ENCODE measurements around the gene KDM2A. TPM values are rescaled to one million over a fixed set of nuclear protein-coding genes. Genes with fewer than 3 reads are reported as not detected.

KDM2A gene
- total RNA-seq, 1 donor from 2014 or later, result 92.8 TPM

- ATAC-seq (no peak), DNase-seq (ENCODE audit: low spot score) (peak; percentile 54)
- intact Hi-C loops (cut with DNase I), result no loop called here
These were observed 156.7 kb downstream of the KDM2A start for GRCh38 chr11:67275606-67276409.

DNA sequence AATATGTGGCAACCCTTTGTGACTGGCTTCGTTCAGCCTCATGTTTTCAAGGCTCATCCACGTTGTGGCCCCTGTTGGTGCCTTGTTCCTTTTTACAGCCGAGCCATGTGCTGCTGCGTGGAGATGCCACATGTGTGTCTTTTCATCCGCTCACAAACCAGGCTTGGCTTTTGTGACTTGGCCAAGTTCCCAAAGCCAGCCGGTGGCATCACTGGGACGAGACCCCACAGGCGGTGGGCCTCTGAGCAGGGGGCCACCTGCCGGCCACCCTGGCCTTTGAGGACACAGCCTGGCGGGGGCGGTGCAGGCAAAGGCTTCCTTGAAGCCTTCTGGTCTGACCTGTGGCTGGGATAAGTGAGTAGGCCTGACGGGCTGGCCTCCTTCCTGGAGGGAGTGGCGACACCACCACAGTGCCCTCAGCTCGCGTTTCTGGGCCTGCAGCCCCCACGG, 157.7 kb downstream of the KDM2A start:
- intact Hi-C loops (cut with DNase I), result no loop called here
- ATAC-seq (peak; percentile 36), DNase-seq (ENCODE audit: low spot score) (peak; percentile 69)

- ATAC-seq (peak; percentile 89), DNase-seq (ENCODE audit: low spot score) (peak; percentile 89)
- intact Hi-C loops (cut with DNase I), result no loop called here
These were observed 158.3 kb downstream of the KDM2A start for GRCh38 chr11:67277231-67277961.

- intact Hi-C loops (cut with DNase I), result no loop called here
- DNase-seq (ENCODE audit: low spot score), result peak; percentile 54
- ATAC-seq, result no peak
These were observed 159.3 kb downstream of the KDM2A start for GRCh38 chr11:67278135-67278938.

DNA sequence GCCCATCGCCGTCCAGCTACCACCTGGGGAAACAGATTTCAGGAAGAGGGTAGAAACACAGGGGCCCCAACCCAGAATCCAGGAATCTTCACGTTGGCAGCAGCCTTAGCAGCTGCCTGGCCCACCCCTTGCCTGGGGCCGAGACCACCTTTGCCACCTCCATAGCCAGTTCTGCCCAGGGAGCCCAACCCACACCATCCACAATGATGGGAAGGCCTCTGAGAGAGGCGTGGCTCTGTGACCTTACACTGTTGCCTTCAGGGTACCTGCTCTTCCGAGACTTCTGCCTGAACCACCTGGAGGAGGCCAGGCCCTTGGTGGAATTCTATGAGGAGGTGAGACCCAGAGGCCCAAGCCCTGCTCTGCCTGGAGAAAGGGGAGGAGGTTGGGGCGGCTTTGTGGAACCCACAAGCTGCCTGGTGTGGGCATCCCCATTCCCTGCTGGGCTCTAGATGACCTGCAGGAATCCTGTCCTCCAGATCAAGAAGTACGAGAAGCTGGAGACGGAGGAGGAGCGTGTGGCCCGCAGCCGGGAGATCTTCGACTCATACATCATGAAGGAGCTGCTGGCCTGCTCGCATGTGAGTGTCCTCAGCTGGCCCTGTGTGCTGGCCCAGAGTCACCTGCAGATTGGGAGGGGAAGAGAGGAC, 160.0 kb downstream of the KDM2A start:
- ATAC-seq (no peak), DNase-seq (ENCODE audit: low spot score) (peak; percentile 54)
- intact Hi-C loops (cut with DNase I), result no loop called here

DNA sequence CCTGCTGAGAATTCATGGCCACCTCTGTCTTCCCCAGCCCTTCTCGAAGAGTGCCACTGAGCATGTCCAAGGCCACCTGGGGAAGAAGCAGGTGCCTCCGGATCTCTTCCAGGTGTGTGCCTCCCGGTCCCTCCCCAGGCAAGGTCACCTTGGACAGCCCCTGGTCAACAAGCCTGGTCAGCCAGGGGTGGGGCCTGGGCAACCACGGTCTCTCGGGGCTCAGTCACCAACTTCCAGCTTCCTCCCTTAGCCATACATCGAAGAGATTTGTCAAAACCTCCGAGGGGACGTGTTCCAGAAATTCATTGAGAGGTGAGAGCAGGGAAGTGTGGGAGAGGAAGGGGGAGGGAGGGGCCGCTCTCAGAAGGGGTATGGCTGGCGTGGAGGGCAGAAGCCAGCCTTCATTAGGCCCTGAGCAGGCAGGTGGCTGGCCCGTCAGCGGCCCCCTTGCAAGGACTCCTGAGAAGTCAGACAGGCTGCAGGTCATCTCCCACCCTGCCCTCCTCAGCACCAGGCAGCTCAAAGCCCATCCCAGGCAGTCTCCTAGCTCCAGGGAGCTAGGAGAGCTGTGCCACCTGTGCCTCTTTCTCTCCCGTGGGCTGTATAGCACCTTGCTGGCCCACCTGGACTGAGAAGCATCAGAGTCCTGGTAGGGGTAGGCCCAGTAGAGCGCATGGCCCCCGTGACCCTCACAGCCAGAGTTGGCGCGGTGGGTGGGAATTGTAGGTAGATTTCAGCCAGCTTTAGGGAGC, 160.7 kb downstream of the KDM2A start:
- DNase-seq (ENCODE audit: low spot score) (peak; percentile 53), ATAC-seq (no peak)
- intact Hi-C loops (cut with DNase I), result no loop called here

GRCh38 chr11:67280341-67280787, 161.3 kb downstream of the KDM2A start:
- no peak for ATAC-seq
- intact Hi-C loops (cut with DNase I), result no loop called here
- DNase-seq (ENCODE audit: low spot score), result peak; percentile 50

DNA sequence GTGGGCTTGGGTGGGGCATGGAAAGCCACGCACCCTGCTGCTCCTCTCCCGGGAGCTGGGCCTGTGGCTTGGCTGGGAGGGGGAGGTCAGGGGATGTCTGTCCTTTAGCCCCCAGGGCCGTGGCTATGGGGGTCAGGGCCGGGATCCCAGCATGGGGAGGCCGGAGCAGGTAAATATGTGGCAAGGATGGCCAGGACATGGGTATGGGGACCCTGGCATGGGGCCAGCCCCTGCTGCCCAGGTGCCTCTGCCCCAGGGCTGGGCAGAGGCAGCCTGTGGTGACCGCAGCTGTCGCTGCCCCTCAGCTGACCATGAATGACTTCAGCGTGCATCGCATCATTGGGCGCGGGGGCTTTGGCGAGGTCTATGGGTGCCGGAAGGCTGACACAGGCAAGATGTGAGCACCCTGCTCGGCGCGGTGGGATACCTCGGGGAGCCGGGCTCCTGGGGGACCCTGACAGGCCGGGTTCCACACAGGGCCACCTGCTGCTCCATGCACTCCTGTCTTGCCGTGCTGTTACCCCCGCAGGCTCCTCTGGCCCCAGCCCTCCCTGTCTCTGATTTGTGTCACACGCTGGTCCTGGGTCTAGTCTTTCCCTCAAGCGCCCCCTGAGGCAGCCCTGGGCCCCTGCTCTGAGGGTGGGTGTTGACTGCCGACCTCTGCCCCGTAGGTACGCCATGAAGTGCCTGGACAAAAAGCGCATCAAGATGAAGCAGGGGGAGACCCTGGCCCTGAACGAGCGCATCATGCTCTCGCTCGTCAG, 161.9 kb downstream of the KDM2A start:
- ATAC-seq (no peak), DNase-seq (ENCODE audit: low spot score) (peak; percentile 58)
- intact Hi-C loops (cut with DNase I), result no loop called here

DNA sequence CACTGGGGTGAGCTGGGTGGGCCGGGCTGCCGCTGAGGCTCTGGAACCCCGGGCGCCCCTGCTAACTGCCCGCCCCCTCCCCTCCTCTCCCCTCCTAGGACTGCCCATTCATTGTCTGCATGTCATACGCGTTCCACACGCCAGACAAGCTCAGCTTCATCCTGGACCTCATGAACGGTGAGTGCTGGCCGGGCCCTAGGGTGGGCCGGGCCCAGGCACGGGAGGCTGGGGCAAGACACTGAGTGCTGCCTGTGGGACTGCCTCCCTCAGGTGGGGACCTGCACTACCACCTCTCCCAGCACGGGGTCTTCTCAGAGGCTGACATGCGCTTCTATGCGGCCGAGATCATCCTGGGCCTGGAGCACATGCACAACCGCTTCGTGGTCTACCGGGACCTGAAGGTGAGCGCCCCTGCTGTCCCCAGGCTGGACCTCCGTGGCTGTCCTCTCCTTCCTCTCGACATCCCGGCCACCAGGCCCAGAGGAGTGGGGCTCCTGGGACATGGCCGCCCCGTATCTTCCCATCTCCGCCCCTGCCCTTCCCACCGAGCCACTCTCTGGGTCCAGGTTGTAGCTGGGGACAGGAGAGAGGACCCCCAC, 162.6 kb downstream of the KDM2A start:
- intact Hi-C loops (cut with DNase I), result no loop called here
- ATAC-seq, result no peak
- DNase-seq (ENCODE audit: low spot score), result peak; percentile 55

DNA sequence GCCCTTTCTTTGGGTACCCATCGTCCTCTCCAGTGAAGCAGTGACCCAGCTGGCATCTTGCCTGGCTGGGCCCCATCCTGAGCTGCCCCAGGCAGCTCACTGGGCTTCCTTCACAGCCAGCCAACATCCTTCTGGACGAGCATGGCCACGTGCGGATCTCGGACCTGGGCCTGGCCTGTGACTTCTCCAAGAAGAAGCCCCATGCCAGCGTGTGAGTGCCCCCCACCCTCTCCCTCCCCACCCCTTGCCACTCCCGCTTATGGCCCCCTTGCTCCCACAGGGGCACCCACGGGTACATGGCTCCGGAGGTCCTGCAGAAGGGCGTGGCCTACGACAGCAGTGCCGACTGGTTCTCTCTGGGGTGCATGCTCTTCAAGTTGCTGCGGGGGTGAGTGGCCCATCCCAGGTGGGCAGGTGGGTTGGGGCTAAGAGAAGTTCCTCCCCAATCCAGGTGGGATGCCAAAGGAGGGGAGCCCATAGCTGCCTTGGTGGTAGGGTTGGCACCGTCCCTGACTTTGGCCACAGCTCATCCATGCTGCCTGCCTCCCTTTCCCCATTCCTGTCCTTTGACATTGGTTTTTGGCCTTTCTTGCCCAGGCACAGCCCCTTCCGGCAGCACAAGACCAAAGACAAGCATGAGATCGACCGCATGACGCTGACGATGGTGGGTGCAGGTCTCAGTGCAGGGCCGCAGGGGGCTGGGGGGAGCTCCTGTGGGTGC, 163.3 kb downstream of the KDM2A start:
- intact Hi-C loops (cut with DNase I), result no loop called here
- no peak for ATAC-seq
- DNase-seq (ENCODE audit: low spot score), result no peak

GRCh38 chr11:67282876-67283371, 163.9 kb downstream of the KDM2A start:
- intact Hi-C loops (cut with DNase I), result no loop called here
- DNase-seq (ENCODE audit: low spot score), result no peak
- no peak for ATAC-seq

DNA sequence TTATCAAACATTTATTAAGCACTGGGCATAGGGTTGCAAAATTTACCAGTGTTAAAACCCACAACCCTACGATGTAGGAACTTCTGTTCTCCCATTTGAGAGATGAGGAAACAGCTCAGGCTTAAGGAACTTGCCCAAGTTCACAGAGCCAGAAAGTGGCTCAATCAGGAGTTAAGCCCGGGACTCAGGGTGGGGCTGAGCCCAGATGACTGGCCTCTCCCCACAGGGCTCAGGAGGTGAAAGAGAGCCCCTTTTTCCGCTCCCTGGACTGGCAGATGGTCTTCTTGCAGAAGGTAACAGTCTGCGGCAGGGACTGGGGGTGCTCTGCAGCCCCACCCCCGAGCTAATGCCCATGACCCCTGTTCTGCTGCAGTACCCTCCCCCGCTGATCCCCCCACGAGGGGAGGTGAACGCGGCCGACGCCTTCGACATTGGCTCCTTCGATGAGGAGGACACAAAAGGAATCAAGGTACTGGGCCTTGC, 164.5 kb downstream of the KDM2A start:
- intact Hi-C loops (cut with DNase I), result no loop called here
- DNase-seq (ENCODE audit: low spot score) (no peak), ATAC-seq (no peak)

GRCh38 chr11:67284811-67285540, 165.9 kb downstream of the KDM2A start:
- intact Hi-C loops (cut with DNase I), result no loop called here
- ATAC-seq (no peak), DNase-seq (ENCODE audit: low spot score) (no peak)

DNA sequence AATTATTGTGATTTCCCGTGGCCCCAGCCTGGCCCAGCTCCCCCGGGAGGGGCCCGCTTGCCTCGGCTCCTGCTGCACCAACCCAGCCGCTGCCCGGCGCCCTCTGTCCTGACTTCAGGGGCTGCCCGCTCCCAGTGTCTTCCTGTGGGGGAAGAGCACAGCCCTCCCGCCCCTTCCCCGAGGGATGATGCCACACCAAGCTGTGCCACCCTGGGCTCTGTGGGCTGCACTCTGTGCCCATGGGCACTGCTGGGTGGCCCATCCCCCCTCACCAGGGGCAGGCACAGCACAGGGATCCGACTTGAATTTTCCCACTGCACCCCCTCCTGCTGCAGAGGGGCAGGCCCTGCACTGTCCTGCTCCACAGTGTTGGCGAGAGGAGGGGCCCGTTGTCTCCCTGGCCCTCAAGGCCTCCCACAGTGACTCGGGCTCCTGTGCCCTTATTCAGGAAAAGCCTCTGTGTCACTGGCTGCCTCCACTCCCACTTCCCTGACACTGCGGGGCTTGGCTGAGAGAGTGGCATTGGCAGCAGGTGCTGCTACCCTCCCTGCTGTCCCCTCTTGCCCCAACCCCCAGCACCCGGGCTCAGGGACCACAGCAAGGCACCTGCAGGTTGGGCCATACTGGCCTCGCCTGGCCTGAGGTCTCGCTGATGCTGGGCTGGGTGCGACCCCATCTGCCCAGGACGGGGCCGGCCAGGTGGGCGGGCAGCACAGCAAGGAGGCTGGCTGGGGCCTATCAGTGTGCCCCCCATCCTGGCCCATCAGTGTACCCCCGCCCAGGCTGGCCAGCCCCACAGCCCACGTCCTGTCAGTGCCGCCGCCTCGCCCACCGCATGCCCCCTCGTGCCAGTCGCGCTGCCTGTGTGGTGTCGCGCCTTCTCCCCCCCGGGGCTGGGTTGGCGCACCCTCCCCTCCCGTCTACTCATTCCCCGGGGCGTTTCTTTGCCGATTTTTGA, 166.8 kb downstream of the KDM2A start:
- intact Hi-C loops (cut with DNase I), result no loop called here
- DNase-seq (ENCODE audit: low spot score) (no peak), ATAC-seq (no peak)
